CD14-positive monocyte (primary cell): ENCODE data around the gene HMGXB4. TPM values are rescaled to one million over a fixed set of nuclear protein-coding genes. Genes with fewer than 3 reads are reported as not detected.

Experiments used
- DNase-seq, 3 donors: peaks; one replicate each; pipeline ENCODE4 v3.0.0-alpha.2; 2011 to 2022
- H2AFZ ChIP-seq: 2 replicates; pipeline ENCODE4 v1.6.0; 2012; ENCODE audit warnings: mild to moderate bottlenecking, low read depth, low read length, inconsistent platforms; ENCODE audit not compliant: insufficient read depth, poor library complexity, severe bottlenecking
- H3K27ac ChIP-seq, 2 donors: 1 replicate in 1 of 2; 2 replicates in 1 of 2; pipeline ENCODE4 v1.5.1; 2012 to 2013; ENCODE audit warnings: low read length in 2 of 2, control low read depth in 1 of 2, inconsistent platforms in 1 of 2, low read depth in 1 of 2, mild to moderate bottlenecking in 1 of 2
- H3K27me3 ChIP-seq, 2 donors: one replicate each; pipeline versions ENCODE4 v1.6.0 to v1.6.1; 2011 to 2013; ENCODE audit warnings: low read length in 2 of 2; ENCODE audit not compliant: control insufficient read depth in 2 of 2, insufficient read depth in 2 of 2
- H3K36me3 ChIP-seq, 2 donors: replicated peaks in 1 of 2; 1 replicate in 1 of 2; 2 replicates in 1 of 2; pipeline versions ENCODE4 v1.5.1 to v1.6.1; 2012 to 2013; ENCODE audit warnings: low read length in 2 of 2, control low read depth in 1 of 2, inconsistent platforms in 1 of 2, mild to moderate bottlenecking in 1 of 2; ENCODE audit not compliant: insufficient read depth in 2 of 2, control insufficient read depth in 1 of 2
- H3K4me1 ChIP-seq, 2 donors: 1 replicate in 1 of 2; 2 replicates in 1 of 2; pipeline versions ENCODE4 v1.5.1 to v1.6.1; 2012 to 2013; ENCODE audit warnings: low read length in 2 of 2, control low read depth in 1 of 2, inconsistent platforms in 1 of 2, mild to moderate bottlenecking in 1 of 2, moderate library complexity in 1 of 2; ENCODE audit not compliant: insufficient read depth in 2 of 2, control insufficient read depth in 1 of 2
- H3K4me2 ChIP-seq: replicated peaks from 2 replicates; pipeline ENCODE3; 2012; ENCODE audit warnings: low read length, moderate library complexity, mild to moderate bottlenecking; ENCODE audit not compliant: poor library complexity, severe bottlenecking; ENCODE audit errors: extremely low read depth
- H3K4me3 ChIP-seq, 3 experiments: fragments of 200-600 bp in 1 of 3; sonication (generic) in 1 of 3; replicated peaks in 1 of 3; 1 replicate in 2 of 3; 2 replicates in 1 of 3; pipeline ENCODE4 v1.5.1; 2011 to 2013; ENCODE audit warnings: low read length in 3 of 3, mild to moderate bottlenecking in 3 of 3, control low read depth in 2 of 3, low read depth in 2 of 3, inconsistent platforms in 1 of 3, moderate library complexity in 1 of 3
- H3K79me2 ChIP-seq: 2 replicates; pipeline ENCODE4 v1.6.0; 2012; ENCODE audit warnings: mild to moderate bottlenecking, control low read depth, inconsistent platforms, low read length, moderate library complexity; ENCODE audit not compliant: insufficient read depth
- H3K9ac ChIP-seq: 2 replicates; pipeline ENCODE4 v1.6.0; 2017; ENCODE audit warnings: low read length, mild to moderate bottlenecking; ENCODE audit not compliant: insufficient read depth, poor library complexity, severe bottlenecking
- H3K9me3 ChIP-seq, 2 donors: replicated peaks in 1 of 2; 1 replicate in 1 of 2; 2 replicates in 1 of 2; pipeline versions ENCODE4 v1.5.1 to v1.6.1; 2012 to 2013; ENCODE audit warnings: low read length in 2 of 2, control low read depth in 1 of 2; ENCODE audit not compliant: control insufficient read depth in 1 of 2, insufficient read depth in 1 of 2
- H4K20me1 ChIP-seq: 2 replicates; pipeline ENCODE4 v1.6.0; 2012; ENCODE audit warnings: mild to moderate bottlenecking, low read length, control low read depth, moderate library complexity; ENCODE audit not compliant: insufficient read depth
- H3K27ac Mint-ChIP-seq, 7 donors: one replicate each; pipeline ENCODE4 v1.8.0; 2020; ENCODE audit warnings: mild to moderate bottlenecking in 7 of 7, mixed read lengths in 7 of 7, moderate library complexity in 6 of 7, inconsistent platforms in 2 of 7
- H3K27me3 Mint-ChIP-seq, 3 donors: one replicate each; pipeline ENCODE4 v1.8.0; 2021 to 2022; ENCODE audit warnings: low read depth in 3 of 3, mild to moderate bottlenecking in 3 of 3, mixed read lengths in 3 of 3, moderate library complexity in 3 of 3, inconsistent platforms in 1 of 3
- H3K36me3 Mint-ChIP-seq, 2 donors: one replicate each; pipeline ENCODE4 v1.8.0; 2020; ENCODE audit warnings: mixed read lengths in 2 of 2, inconsistent platforms in 1 of 2, mild to moderate bottlenecking in 1 of 2
- H3K4me1 Mint-ChIP-seq: one replicate; pipeline ENCODE4 v1.8.0; 2020; ENCODE audit warnings: mild to moderate bottlenecking, mixed read lengths
- H3K4me3 Mint-ChIP-seq, 2 donors: one replicate each; pipeline ENCODE4 v1.8.0; 2020; ENCODE audit warnings: mild to moderate bottlenecking in 2 of 2, mixed read lengths in 2 of 2, moderate library complexity in 1 of 2
- H3K9me3 Mint-ChIP-seq, 7 donors: one replicate each; pipeline ENCODE4 v1.8.0; 2020 to 2022; ENCODE audit warnings: mixed read lengths in 7 of 7, mild to moderate bottlenecking in 6 of 7, moderate library complexity in 6 of 7, inconsistent platforms in 2 of 7
- WGBS: methylation state at CpG from one replicate; pipeline ENCODE4 v1.1.5; 2013; ENCODE audit warnings: missing lambda C conversion rate; ENCODE audit not compliant: insufficient coverage; 5-methylcytosine and 5-hydroxymethylcytosine counted together
- intact Hi-C, 2 donors: fragments of 100-400 bp; cut with micrococcal nuclease; formaldehyde crosslinking; loops; one replicate each; pipeline versions ENCODE4 v1.15.0 to v1.15.1; 2023
- polyA plus RNA-seq, 3 donors: library from polyadenylated mRNA; depleted of rRNA in 1 of 3; unstranded in 2 of 3; stranded (reverse) in 1 of 3; fragments of 300-500 nt in 2 of 3; fragments of >200 nt in 1 of 3; fragmentation: Illumina TruSeq in 2 of 3; gene quantifications; 1 replicate in 2 of 3; 2 replicates in 1 of 3; pipeline ENCODE4 v1.2.3, GENCODE V29; 2012 to 2021
- TF ChIP-seq, protein P1 (sequence below): fragments of 200-600 bp; IDR thresholded peaks from one replicate; pipeline ENCODE4 v1.8.0; 2022; ENCODE audit warnings: antibody characterized with exemption, mild to moderate bottlenecking

HMGXB4 gene
- polyA plus RNA-seq, 3 donors = 6.3 to 11.4 (median 8.1) TPM

DNA sequence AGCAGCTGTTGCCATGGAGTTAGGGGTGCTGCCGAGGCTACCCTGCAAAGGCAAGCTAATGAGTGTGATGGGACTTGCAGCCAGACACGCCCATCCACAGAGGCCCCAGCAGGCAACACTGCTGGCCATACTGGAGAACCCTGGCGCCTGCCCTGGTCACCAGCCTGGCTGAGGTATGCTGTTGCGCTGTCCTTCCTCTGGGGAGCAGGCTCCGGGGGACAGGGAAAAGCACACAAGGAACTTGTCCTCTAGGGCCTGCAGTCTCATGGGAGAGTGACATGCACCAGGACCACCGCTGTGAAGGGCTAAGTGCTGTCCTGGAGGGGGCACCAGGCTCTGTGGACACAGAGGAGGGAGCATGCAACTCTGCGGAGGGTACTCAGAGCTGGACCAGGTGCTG lies 78.2 kb downstream of the HMGXB4 start:
- Histone ChIP-seq H2AFZ (no peak overlapping the region), H3K4me1 (peaks cover 12 to 13% of the 10 kb centered on the region in 2 donors), H3K36me3 (peaks cover 88 to 97% of the 10 kb centered on the region in 2 donors), H4K20me1 (peaks cover 34% of the 10 kb centered on the region), H3K27me3 (no peaks in the 10 kb centered on the region), H3K9ac (no peak overlapping the region), H3K4me3 (no peak overlapping the region), H3K9me3 (no peaks in the 10 kb centered on the region), H3K27ac (no peak overlapping the region), H3K79me2 (no peaks in the 10 kb centered on the region), H3K4me2 (no peak overlapping the region)
- DNase-seq = no peak
- peaks cover 24% of the 10 kb centered on the region for H3K4me1 Mint-ChIP-seq
- intact Hi-C loops = no loop called here
- peak overlapping the region in 3 of 7 donors; percentile 17 to 84 (median 80) for H3K27ac Mint-ChIP-seq
- peaks cover 0 to 5% (median 3%) of the 10 kb centered on the region in 3 donors for H3K27me3 Mint-ChIP-seq
- H3K36me3 Mint-ChIP-seq = peaks cover 85 to 87% of the 10 kb centered on the region in 2 donors
- WGBS = 95% methylated on average over 7 of the region's 7 CpGs
- TF ChIP-seq, protein P1, sequence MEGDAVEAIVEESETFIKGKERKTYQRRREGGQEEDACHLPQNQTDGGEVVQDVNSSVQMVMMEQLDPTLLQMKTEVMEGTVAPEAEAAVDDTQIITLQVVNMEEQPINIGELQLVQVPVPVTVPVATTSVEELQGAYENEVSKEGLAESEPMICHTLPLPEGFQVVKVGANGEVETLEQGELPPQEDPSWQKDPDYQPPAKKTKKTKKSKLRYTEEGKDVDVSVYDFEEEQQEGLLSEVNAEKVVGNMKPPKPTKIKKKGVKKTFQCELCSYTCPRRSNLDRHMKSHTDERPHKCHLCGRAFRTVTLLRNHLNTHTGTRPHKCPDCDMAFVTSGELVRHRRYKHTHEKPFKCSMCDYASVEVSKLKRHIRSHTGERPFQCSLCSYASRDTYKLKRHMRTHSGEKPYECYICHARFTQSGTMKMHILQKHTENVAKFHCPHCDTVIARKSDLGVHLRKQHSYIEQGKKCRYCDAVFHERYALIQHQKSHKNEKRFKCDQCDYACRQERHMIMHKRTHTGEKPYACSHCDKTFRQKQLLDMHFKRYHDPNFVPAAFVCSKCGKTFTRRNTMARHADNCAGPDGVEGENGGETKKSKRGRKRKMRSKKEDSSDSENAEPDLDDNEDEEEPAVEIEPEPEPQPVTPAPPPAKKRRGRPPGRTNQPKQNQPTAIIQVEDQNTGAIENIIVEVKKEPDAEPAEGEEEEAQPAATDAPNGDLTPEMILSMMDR = no peak
- no peak overlapping the region for H3K4me3 Mint-ChIP-seq
- no peaks in the 10 kb centered on the region for H3K9me3 Mint-ChIP-seq

DNA sequence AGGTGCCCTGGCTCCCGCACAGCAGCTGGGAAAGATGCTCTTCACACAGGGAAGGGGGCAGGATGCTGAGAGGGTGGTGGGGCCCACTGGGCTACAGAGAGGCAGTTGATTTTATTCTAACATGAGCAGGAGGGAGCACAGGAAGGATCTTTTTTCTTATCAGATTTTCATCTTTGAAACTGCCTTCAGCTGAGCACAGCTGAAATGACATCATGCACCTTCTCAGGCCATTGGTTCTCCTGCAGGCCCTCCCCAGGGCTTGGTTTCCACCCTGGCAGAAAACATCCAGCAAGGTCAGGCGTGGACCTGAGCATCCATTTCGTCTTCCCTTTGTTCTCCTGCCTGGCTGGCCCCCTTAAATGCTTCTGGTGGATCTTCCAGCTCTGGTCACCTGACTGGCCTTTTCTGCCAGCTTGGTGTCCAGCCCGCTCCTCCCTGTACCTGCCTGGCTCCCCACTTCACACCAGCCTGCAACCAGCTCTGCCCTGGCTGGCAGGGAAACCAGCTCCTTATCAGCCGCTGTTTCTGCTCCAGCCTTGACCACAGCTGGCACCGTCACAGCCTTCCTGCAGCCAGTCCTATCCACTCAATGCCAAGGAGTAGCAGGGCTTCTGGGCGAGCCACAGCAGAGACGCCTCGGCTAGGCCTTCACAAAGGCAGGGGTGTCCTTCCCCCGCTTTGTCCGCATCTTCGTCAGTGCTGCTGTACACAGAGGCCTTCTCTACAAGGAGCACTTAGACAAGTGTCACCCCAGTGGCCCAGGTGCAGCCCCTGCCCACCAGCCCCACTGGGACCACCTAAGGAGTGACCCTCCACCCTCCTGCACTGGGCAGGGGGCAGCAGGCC lies 78.9 kb downstream of the HMGXB4 start:
- Histone ChIP-seq H3K27ac (no peak overlapping the region), H3K4me2 (no peak overlapping the region), H3K36me3 (peaks cover 94 to 100% of the 10 kb centered on the region in 2 donors), H3K4me1 (peaks cover 6% of the 10 kb centered on the region in 2 donors), H4K20me1 (peaks cover 41% of the 10 kb centered on the region), H3K9me3 (no peaks in the 10 kb centered on the region), H3K79me2 (no peaks in the 10 kb centered on the region), H3K9ac (no peak overlapping the region), H3K4me3 (no peak overlapping the region), H2AFZ (no peak overlapping the region), H3K27me3 (no peaks in the 10 kb centered on the region)
- H3K27ac Mint-ChIP-seq = peak overlapping the region in 4 of 7 donors; percentile 47 to 87 (median 82)
- intact Hi-C loops = no loop called here
- H3K9me3 Mint-ChIP-seq = no peaks in the 10 kb centered on the region
- DNase-seq = no peak
- H3K36me3 Mint-ChIP-seq = peaks cover 80 to 85% of the 10 kb centered on the region in 2 donors
- TF ChIP-seq, protein P1 = no peak
- H3K4me1 Mint-ChIP-seq = peaks cover 18% of the 10 kb centered on the region
- WGBS = 93% methylated on average over 11 of the region's 12 CpGs
- H3K4me3 Mint-ChIP-seq = no peak overlapping the region
- peaks cover 0 to 5% (median 3%) of the 10 kb centered on the region in 3 donors for H3K27me3 Mint-ChIP-seq
